ENCODE measurements around the gene ZBTB25. TPM values are rescaled to one million over a fixed set of nuclear protein-coding genes. Genes with fewer than 3 reads are reported as not detected.

The ZBTB25 gene
- total RNA-seq, 1 experiment from 2014 or later, result 4.0 TPM

DNA sequence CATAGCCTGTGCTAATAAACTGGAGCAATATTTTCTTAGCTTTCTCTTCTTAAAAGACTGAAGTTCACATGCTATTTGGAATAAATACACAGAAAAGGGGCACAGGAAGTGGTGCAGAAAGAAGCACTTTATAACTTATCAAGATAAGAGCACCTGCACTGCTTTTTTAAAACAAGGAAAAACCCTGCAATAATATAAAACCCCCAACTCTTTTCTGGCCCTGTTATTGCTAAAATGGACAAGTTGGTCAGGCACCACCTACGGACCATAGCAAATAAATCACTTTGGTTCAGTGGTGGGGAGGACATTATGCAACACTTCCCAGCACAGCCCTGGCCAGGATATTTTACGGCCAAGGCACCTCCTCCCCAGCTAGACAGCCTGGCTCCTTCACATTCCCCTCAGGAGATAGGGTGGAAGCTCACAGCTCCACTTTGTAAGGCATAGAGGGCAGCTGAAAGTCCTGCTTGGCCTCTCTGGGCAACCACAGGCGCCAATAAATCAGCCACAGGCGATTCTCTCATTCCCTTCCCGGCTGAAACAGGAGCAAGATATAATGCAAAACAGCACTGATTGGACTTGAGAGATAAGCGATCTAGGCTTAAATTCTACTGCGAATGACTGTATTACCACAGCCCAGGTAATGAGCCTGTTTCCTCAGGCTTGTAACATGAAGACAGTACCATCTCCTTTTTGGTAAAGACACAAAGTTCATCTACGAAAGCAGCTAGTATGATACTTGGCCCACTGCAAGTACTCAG lies 2.0 kb downstream of the ZBTB25 start:
- ChIA-PET CTCF (no interaction called here), POLR2A (ENCODE audit: unreplicated experiment) (interaction anchor here (0.6 to 0.7 kb wide), 3 partner anchors 127 to 264 kb away, joined by 3 to 7 read pairs (median 4); no protein-coding TSS in a partner anchor)
- Histone ChIP-seq H3F3A (ENCODE audit: low read length, unreplicated experiment) (peaks cover 6% of the 10 kb centered on the region), H3K9ac (ENCODE audit: low read length) (peak overlapping the region; percentile 88), H3K4me1 (ENCODE audit: insufficient read depth, low read length) (peaks cover 23% of the 10 kb centered on the region), H4K20me1 (ENCODE audit: low read length) (peaks cover 11% of the 10 kb centered on the region), H3K79me2 (ENCODE audit: low read length) (peaks cover 66% of the 10 kb centered on the region), H3K36me3 (ENCODE audit: low read depth, low read length) (0 out of 2 replicates have a peak, but pooled peaks cover 7% of the 10 kb centered on the region), H3K27ac (ENCODE audit: low read length) (peak overlapping the region; percentile 30), H3K27me3 (ENCODE audit: low read length) (no peaks in the 10 kb centered on the region), H3K4me3 (ENCODE audit: low read length) (peak overlapping the region; percentile 82), H3K9me2 (replicated peaks; ENCODE audit: low read length) (no peaks in the 10 kb centered on the region), H2AFZ (ENCODE audit: low read length) (peak overlapping the region; percentile 93), H3K4me2 (ENCODE audit: low read length) (peak overlapping the region; percentile 97), H3K9me3 (ENCODE audit: low read length) (no peaks in the 10 kb centered on the region)
- peak; percentile 1; the same call in 1 of the 2 replicates for ATAC-seq
- peak; percentile 72 for DNase-seq
- no TSS peak for BruUV-seq (replicated peaks)
- TF ChIP-seq, protein P1, sequence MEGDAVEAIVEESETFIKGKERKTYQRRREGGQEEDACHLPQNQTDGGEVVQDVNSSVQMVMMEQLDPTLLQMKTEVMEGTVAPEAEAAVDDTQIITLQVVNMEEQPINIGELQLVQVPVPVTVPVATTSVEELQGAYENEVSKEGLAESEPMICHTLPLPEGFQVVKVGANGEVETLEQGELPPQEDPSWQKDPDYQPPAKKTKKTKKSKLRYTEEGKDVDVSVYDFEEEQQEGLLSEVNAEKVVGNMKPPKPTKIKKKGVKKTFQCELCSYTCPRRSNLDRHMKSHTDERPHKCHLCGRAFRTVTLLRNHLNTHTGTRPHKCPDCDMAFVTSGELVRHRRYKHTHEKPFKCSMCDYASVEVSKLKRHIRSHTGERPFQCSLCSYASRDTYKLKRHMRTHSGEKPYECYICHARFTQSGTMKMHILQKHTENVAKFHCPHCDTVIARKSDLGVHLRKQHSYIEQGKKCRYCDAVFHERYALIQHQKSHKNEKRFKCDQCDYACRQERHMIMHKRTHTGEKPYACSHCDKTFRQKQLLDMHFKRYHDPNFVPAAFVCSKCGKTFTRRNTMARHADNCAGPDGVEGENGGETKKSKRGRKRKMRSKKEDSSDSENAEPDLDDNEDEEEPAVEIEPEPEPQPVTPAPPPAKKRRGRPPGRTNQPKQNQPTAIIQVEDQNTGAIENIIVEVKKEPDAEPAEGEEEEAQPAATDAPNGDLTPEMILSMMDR (conservative IDR thresholded peaks at IDR 0.05; ENCODE audit: low read depth, low read length), result 0 out of 2 replicates have a peak, but pooled peaks have one; percentile 7
- TF ChIP-seq EZH2phosphoT487 (IDR thresholded peaks at IDR 0.05; ENCODE audit: borderline replicate concordance, low read length) (no peak), EZH2 (IDR thresholded peaks at IDR 0.05; ENCODE audit: low read length, unreplicated experiment) (no peak)
- intact Hi-C loops (cut with micrococcal nuclease), result loop anchor here (1.0 to 10.0 kb wide), 3 partner anchors 111 to 157 kb away; partner anchors contain the start of gene MTHFD1

- intact Hi-C loops (cut with micrococcal nuclease), result loop anchor here (5.0 to 10.0 kb wide), 2 partner anchors 112 to 155 kb away; no protein-coding TSS in a partner anchor
- no peak overlapping the region for H3K27ac ChIP-seq (ENCODE audit: low read length)
- no peak for ATAC-seq
- peaks cover 51% of the 10 kb centered on the region for H3K79me2 ChIP-seq (ENCODE audit: low read length)
- no peaks in the 10 kb centered on the region for H3K9me2 ChIP-seq (replicated peaks; ENCODE audit: low read length)
- no peak overlapping the region for H3K4me2 ChIP-seq (ENCODE audit: low read length)
- TF ChIP-seq EZH2phosphoT487 (IDR thresholded peaks at IDR 0.05; ENCODE audit: borderline replicate concordance, low read length), result no peak
- no peak for TF ChIP-seq EZH2 (IDR thresholded peaks at IDR 0.05; ENCODE audit: low read length, unreplicated experiment)
- TF ChIP-seq, protein P1 (conservative IDR thresholded peaks at IDR 0.05; ENCODE audit: low read depth, low read length), result no peak
- no peaks in the 10 kb centered on the region for H4K20me1 ChIP-seq (ENCODE audit: low read length)
- peaks cover 6% of the 10 kb centered on the region for H3F3A ChIP-seq (ENCODE audit: low read length, unreplicated experiment)
- H3K36me3 ChIP-seq (ENCODE audit: low read depth, low read length), result 0 out of 2 replicates have a peak, but pooled peaks cover 7% of the 10 kb centered on the region
- ChIA-PET CTCF (no interaction called here), POLR2A (ENCODE audit: unreplicated experiment) (no interaction called here)
- no TSS peak for BruUV-seq (replicated peaks)
- no peaks in the 10 kb centered on the region for H3K9me3 ChIP-seq (ENCODE audit: low read length)
- peaks cover 19% of the 10 kb centered on the region for H3K4me1 ChIP-seq (ENCODE audit: insufficient read depth, low read length)
- no peak overlapping the region for H3K9ac ChIP-seq (ENCODE audit: low read length)
- H3K27me3 ChIP-seq (ENCODE audit: low read length), result no peaks in the 10 kb centered on the region
- H3K4me3 ChIP-seq (ENCODE audit: low read length), result no peak overlapping the region
- DNase-seq, result no peak
- H2AFZ ChIP-seq (ENCODE audit: low read length), result no peak overlapping the region
Observed at GRCh38 chr14:64500088-64500487, 3.5 kb downstream of the ZBTB25 start.

GRCh38 chr14:64496764-64497163 lies 6.9 kb downstream of the ZBTB25 start:
- Histone ChIP-seq H3K79me2 (ENCODE audit: low read length) (peaks cover 30% of the 10 kb centered on the region), H3K4me1 (ENCODE audit: insufficient read depth, low read length) (peaks cover 12% of the 10 kb centered on the region), H3F3A (ENCODE audit: low read length, unreplicated experiment) (peaks cover 5% of the 10 kb centered on the region), H3K27me3 (ENCODE audit: low read length) (no peaks in the 10 kb centered on the region), H3K36me3 (ENCODE audit: low read depth, low read length) (0 out of 2 replicates have a peak, but pooled peaks cover 11% of the 10 kb centered on the region), H3K4me3 (ENCODE audit: low read length) (no peak overlapping the region), H3K9ac (ENCODE audit: low read length) (no peak overlapping the region), H3K9me3 (ENCODE audit: low read length) (no peaks in the 10 kb centered on the region), H4K20me1 (ENCODE audit: low read length) (no peaks in the 10 kb centered on the region), H3K27ac (ENCODE audit: low read length) (no peak overlapping the region), H2AFZ (ENCODE audit: low read length) (no peak overlapping the region), H3K9me2 (replicated peaks; ENCODE audit: low read length) (no peaks in the 10 kb centered on the region), H3K4me2 (ENCODE audit: low read length) (no peak overlapping the region)
- intact Hi-C loops (cut with micrococcal nuclease), result no loop called here
- ChIA-PET CTCF (interaction anchor here (0.8 to 1.1 kb wide), 2 partner anchors 9 to 152 kb away, joined by 3 read pairs; no protein-coding TSS in a partner anchor), POLR2A (ENCODE audit: unreplicated experiment) (no interaction called here)
- TF ChIP-seq, protein P1 (conservative IDR thresholded peaks at IDR 0.05; ENCODE audit: low read depth, low read length), result no peak
- no peak for TF ChIP-seq EZH2 (IDR thresholded peaks at IDR 0.05; ENCODE audit: low read length, unreplicated experiment)
- TF ChIP-seq EZH2phosphoT487 (IDR thresholded peaks at IDR 0.05; ENCODE audit: borderline replicate concordance, low read length), result no peak
- ATAC-seq (no peak), DNase-seq (no peak)
- no TSS peak for BruUV-seq (replicated peaks)
